Heart left ventricle (tissue), 16 donors: ENCODE measurements around the gene DKKL1. TPM values are rescaled to one million over a fixed set of nuclear protein-coding genes. Genes with fewer than 3 reads are reported as not detected.

ENCODE experiments used
- ATAC-seq, 4 donors: fragments of 200-7000 bp; cut with Tn5 transposase; one replicate each; pipeline ENCODE4 v1.9.1; 2020 to 2022; ENCODE audit warnings: moderate library complexity in 4 of 4, mild to moderate bottlenecking in 3 of 4, moderate number of reproducible peaks in 1 of 4
- DNase-seq, 5 donors: peaks; one replicate each; pipeline ENCODE4 v3.0.0-alpha.2; 2020
- H3K27ac ChIP-seq, 12 donors: fragments of 200-600 bp; sonication (generic) in 4 of 12; one replicate each; pipeline versions ENCODE4 v1.5.0 to v1.8.0; 2016 to 2022; ENCODE audit warnings: mild to moderate bottlenecking in 2 of 12
- H3K27me3 ChIP-seq, 9 donors: fragments of 200-600 bp; sonication (generic) in 2 of 9; one replicate each; pipeline versions ENCODE4 v1.5.1 to v1.8.0; 2016 to 2022; ENCODE audit warnings: mild to moderate bottlenecking in 3 of 9
- H3K36me3 ChIP-seq, 9 donors: fragments of 200-600 bp; sonication (generic) in 2 of 9; one replicate each; pipeline versions ENCODE4 v1.5.0 to v1.8.0; 2018 to 2022; ENCODE audit warnings: mild to moderate bottlenecking in 2 of 9
- H3K4me1 ChIP-seq, 12 donors: fragments of 200-600 bp; sonication (generic) in 4 of 12; one replicate each; pipeline versions ENCODE4 v1.5.0 to v1.8.0; 2016 to 2022; ENCODE audit warnings: mild to moderate bottlenecking in 3 of 12
- H3K4me3 ChIP-seq, 12 donors: fragments of 200-600 bp; sonication (generic) in 4 of 12; one replicate each; pipeline versions ENCODE4 v1.5.0 to v1.8.0; 2017 to 2022; ENCODE audit warnings: mild to moderate bottlenecking in 9 of 12, moderate library complexity in 4 of 12
- H3K9me3 ChIP-seq, 12 donors: fragments of 200-600 bp; sonication (generic) in 4 of 12; one replicate each; pipeline versions ENCODE4 v1.5.0 to v1.8.0; 2016 to 2022; ENCODE audit warnings: mild to moderate bottlenecking in 1 of 12
- POLR2A ChIP-seq, 2 donors: fragments of 450-650 bp; IDR thresholded peaks; one replicate each; pipeline ENCODE4 v1.6.1; 2017; ENCODE audit warnings: antibody characterized with exemption in 2 of 2, mild to moderate bottlenecking in 2 of 2, moderate library complexity in 2 of 2
- WGBS, 4 donors: extraction: QIAGEN DNeasy Blood & Tissue Kit in 2 of 4; methylation state at CpG; one replicate each; pipeline versions ENCODE4 v1.1.5 to v1.1.7; 2013 to 2018; 5-methylcytosine and 5-hydroxymethylcytosine counted together
- intact Hi-C, 10 donors: fragments of 100-400 bp; cut with DNase I; formaldehyde crosslinking; loops; one replicate each; pipeline versions ENCODE4 v1.11.1 to v1.14.2; 2022
- polyA plus RNA-seq, 2 donors: library from polyadenylated mRNA; stranded (reverse); fragments of 200-250 nt; gene quantifications; one replicate each; pipeline ENCODE4 v1.2.3, GENCODE V29; 2013
- total RNA-seq, 9 donors: library from RNA; depleted of rRNA in 2 of 9; stranded (reverse); fragments of >200 nt in 2 of 9; fragmentation: NEBNext Ultra II Directional in 3 of 9; extraction: Animal tissue kit (Norgen Biotek cat#: 25700) in 3 of 9; gene quantifications; one replicate each; pipeline versions ENCODE4 v1.1.0 to v1.2.4, GENCODE V29; 2016 to 2023
- TF ChIP-seq, protein P1 (sequence below), 12 donors: fragments of 200-600 bp; sonication (generic) in 4 of 12; IDR thresholded peaks; one replicate each; pipeline versions ENCODE4 v1.5.0 to v1.8.0; 2018 to 2022; ENCODE audit warnings: antibody characterized with exemption in 12 of 12, mild to moderate bottlenecking in 5 of 12
- donor health status: ischemic (EF 13 %, LVEDD 7.1; RV severe dilation, severe dysfunction).
- donor health status: healthy with polysubstance abuse.
- donor health status: DM: no; HTN: yes; CAD: no.
- donor health status: DM: no; HTN: no; CAD: no.
- donor health status: ischemic (EF 25% LVEDD 6.9; RV normal size, moderate dysfunction).
- donor health status: ischemic (EF 25% LVEDD 5.7; RV mildly dilated, moderate dysfunction).
- donor health status: healthy.
- donor health status: DM: yes; HTN: yes; CAD: no.
- donor health status: ischemic (EF 35%, LVEDD 5.7; RV mildly dilated, moderate dysfunction).
- donor health status: nonischemic (EF 11% LVEDD 7.7; RV severe dilation, severe dysfunction).
- donor health status: DM: yes; HTN: yes; CAD: no.
- donor health status: PGD.
- donor health status: ischemic (EF 29% LVEDD 5.4; RV normal size, mild dysfunction).
- donor health status: nonischemic (EF 23%, LVEDD 6.1; RV moderate dilation, normal function).

DKKL1 gene
- total and polyA plus RNA-seq, 11 donors, result 0.24 to 0.51 TPM; not detected in 9

DNA sequence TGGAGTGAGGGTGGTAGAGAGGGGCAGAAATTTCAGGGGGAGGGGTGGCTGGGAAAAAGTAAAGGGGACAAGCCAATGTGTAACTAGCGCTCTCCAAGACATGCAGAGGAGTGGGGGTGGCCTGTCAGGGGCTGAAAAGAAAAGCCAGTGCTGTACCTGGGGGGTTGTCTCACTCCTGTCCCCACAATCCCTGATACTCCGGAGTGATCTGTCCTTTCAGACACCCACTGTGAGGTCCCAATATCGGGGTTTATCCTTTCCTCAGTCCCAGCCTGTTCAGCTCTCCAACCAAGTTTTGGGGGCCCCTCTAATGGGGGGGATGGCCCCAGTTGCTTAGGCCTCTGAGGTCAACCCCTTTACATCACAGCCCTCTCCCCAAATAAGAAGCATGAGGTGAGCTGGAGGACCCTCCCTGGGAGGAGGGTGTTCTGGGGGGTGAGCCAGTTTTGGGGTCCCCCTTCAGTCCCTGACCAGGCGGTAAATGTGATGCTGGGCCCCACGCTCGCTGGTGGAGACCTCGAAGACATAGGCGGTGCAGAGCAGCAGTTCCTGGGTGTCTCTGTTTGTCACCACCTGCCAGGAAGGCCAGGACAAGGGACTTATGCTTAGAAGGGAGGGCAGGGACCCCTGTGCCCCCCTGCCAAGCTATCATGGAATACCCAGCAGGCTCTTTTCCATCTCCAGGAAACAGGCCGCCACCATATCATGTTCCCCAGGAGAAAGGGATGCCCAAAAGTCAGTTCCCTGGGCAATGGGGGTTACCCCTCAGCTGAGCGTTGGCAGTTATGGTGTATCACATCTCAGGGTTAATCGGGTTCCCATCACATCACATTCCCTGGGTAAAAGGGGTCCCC, 22.6 kb upstream of the DKKL1 start:
- peak overlapping the region in 10 of 12 donors; percentile 3 to 89 (median 74) for H3K27ac ChIP-seq
- intact Hi-C loops, result no loop called here
- TF ChIP-seq, protein P1, sequence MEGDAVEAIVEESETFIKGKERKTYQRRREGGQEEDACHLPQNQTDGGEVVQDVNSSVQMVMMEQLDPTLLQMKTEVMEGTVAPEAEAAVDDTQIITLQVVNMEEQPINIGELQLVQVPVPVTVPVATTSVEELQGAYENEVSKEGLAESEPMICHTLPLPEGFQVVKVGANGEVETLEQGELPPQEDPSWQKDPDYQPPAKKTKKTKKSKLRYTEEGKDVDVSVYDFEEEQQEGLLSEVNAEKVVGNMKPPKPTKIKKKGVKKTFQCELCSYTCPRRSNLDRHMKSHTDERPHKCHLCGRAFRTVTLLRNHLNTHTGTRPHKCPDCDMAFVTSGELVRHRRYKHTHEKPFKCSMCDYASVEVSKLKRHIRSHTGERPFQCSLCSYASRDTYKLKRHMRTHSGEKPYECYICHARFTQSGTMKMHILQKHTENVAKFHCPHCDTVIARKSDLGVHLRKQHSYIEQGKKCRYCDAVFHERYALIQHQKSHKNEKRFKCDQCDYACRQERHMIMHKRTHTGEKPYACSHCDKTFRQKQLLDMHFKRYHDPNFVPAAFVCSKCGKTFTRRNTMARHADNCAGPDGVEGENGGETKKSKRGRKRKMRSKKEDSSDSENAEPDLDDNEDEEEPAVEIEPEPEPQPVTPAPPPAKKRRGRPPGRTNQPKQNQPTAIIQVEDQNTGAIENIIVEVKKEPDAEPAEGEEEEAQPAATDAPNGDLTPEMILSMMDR (IDR thresholded peaks at IDR 0.05), result no peak
- TF ChIP-seq POLR2A (IDR thresholded peaks at IDR 0.05), result no peak
- peaks cover 0 to 63% (median 51%) of the 10 kb centered on the region in 9 donors for H3K36me3 ChIP-seq
- no peaks in the 10 kb centered on the region for H3K9me3 ChIP-seq
- H3K4me3 ChIP-seq, result no peak overlapping the region
- peaks cover 0 to 40% (median 21%) of the 10 kb centered on the region in 12 donors for H3K4me1 ChIP-seq
- WGBS, 4 donors, result 87 to 94% (median 92%) methylated on average over 6 to 11 of the region's 11 CpGs
- no peaks in the 10 kb centered on the region for H3K27me3 ChIP-seq
- DNase-seq (no peak), ATAC-seq (no peak)

DNA sequence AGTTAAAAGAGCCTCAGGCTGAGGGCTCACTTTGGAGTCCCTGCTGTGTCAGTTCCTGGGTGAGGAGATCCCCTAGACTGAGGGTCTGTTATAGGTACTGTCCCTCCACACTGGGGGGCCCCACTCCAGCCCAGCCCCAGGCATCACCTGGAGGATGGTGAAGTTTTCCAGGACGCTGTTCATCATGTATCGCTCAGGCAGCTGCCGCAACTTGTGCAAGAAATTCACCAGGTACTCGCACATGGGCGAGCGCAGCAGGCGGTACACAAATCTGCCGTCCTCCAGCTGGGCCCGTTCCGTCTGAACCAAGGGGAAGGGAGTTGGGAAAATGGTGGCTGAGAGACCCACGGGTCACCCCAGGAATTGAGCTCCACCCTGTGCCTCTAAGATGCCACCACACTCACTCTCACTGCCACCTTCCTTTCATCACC, 21.4 kb upstream of the DKKL1 start:
- DNase-seq (no peak), ATAC-seq (no peak)
- H3K4me1 ChIP-seq, result peaks cover 0 to 29% (median 21%) of the 10 kb centered on the region in 12 donors
- peaks cover 0 to 70% (median 63%) of the 10 kb centered on the region in 9 donors for H3K36me3 ChIP-seq
- TF ChIP-seq, protein P1 (IDR thresholded peaks at IDR 0.05), result no peak
- no peak for TF ChIP-seq POLR2A (IDR thresholded peaks at IDR 0.05)
- 92 to 97% (median 94%) methylated on average over 11 of the region's 11 CpGs for WGBS, 4 donors
- H3K27ac ChIP-seq, result no peak overlapping the region
- no peaks in the 10 kb centered on the region for H3K27me3 ChIP-seq
- no peaks in the 10 kb centered on the region for H3K9me3 ChIP-seq
- intact Hi-C loops, result no loop called here
- no peak overlapping the region for H3K4me3 ChIP-seq

DNA sequence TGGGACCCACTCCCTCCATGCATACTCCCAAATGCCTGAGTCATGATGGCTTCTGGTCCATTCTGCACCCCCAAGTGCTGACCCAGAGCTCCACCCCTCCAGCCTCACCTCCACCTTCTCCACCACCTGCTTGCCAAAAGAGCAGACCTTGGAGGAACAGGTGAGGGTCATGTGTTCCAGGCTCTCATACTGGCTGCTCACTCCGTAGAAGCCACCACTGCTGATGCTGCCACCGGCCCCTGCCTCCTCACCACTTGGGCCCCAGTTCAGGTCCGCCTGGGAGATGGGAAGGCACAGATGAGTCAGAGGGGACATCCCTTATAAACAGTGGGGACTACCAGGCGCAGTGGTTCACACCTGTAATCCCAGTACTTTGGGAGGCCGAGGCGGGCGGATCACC, 20.6 kb upstream of the DKKL1 start:
- 96 to 99% (median 96%) methylated on average over 7 of the region's 7 CpGs for WGBS, 4 donors
- Histone ChIP-seq H3K4me1 (peaks cover 0 to 29% (median 21%) of the 10 kb centered on the region in 12 donors), H3K27me3 (no peaks in the 10 kb centered on the region), H3K36me3 (peaks cover 0 to 73% (median 70%) of the 10 kb centered on the region in 9 donors), H3K4me3 (no peak overlapping the region), H3K27ac (no peak overlapping the region), H3K9me3 (no peaks in the 10 kb centered on the region)
- DNase-seq, result no peak
- no peak for ATAC-seq
- intact Hi-C loops, result no loop called here
- no peak for TF ChIP-seq POLR2A (IDR thresholded peaks at IDR 0.05)
- TF ChIP-seq, protein P1 (IDR thresholded peaks at IDR 0.05), result no peak
